Left renal cortex interstitium (tissue), 4 donors: ENCODE measurements around the gene ASIC2. TPM values are rescaled to one million over a fixed set of nuclear protein-coding genes. Genes with fewer than 3 reads are reported as not detected.
A peak's percentile ranks its signal among the peaks of the same experiment; 100 is the strongest.

ENCODE experiments used
- DNase-seq, 4 donors: peaks; one replicate each; pipeline ENCODE4 v3.0.0-alpha.2; 2013; ENCODE audit warnings: low read depth in 4 of 4, low spot score in 2 of 4, missing footprints in 1 of 4
- polyA plus RNA-seq, 4 donors: library from polyadenylated mRNA; unstranded; fragments of 120-200 nt; gene quantifications; one replicate each; pipeline ENCODE4 v1.2.1, GENCODE V29; 2013; ENCODE audit not compliant: insufficient read length in 4 of 4

The ASIC2 gene
- polyA plus RNA-seq, 4 donors, result 3.4 to 5.1 (median 3.9) TPM

GRCh38 chr17:33166472-33166871, 126.6 kb downstream of the ASIC2 start:
- DNase-seq, result no peak

GRCh38 chr17:33164169-33164881, 128.8 kb downstream of the ASIC2 start:
- DNase-seq, result no peak

- no peak for DNase-seq
Measured at GRCh38 chr17:33163533-33164168, 129.4 kb downstream of the ASIC2 start.

- DNase-seq, result no peak
Measured at GRCh38 chr17:33154869-33155455, 138.1 kb downstream of the ASIC2 start.

- DNase-seq, result no peak
Measured at GRCh38 chr17:33152783-33153182, 140.3 kb downstream of the ASIC2 start.

GRCh38 chr17:33151565-33151964, 141.5 kb downstream of the ASIC2 start:
- DNase-seq, result no peak

- no peak for DNase-seq
Measured at GRCh38 chr17:33145941-33146340, 147.2 kb downstream of the ASIC2 start.

GRCh38 chr17:33144837-33145236, 148.3 kb downstream of the ASIC2 start:
- no peak for DNase-seq

- DNase-seq, result peak in 2 of 4 donors; percentile 52 to 64
Measured at GRCh38 chr17:33142705-33143299, 150.3 kb downstream of the ASIC2 start.

- no peak for DNase-seq
Measured at GRCh38 chr17:33140413-33141099, 152.5 kb downstream of the ASIC2 start.

GRCh38 chr17:33138627-33139026, 154.5 kb downstream of the ASIC2 start:
- DNase-seq, result no peak

- no peak for DNase-seq
Measured at GRCh38 chr17:33137426-33137825, 155.7 kb downstream of the ASIC2 start.

- no peak for DNase-seq
Measured at GRCh38 chr17:33135691-33136090, 157.4 kb downstream of the ASIC2 start.

GRCh38 chr17:33131620-33132019, 161.5 kb downstream of the ASIC2 start:
- peak in 1 of 4 donors; percentile 37 for DNase-seq

GRCh38 chr17:33127706-33128105, 165.4 kb downstream of the ASIC2 start:
- no peak for DNase-seq

- no peak for DNase-seq
Measured at GRCh38 chr17:33126086-33126485, 167.0 kb downstream of the ASIC2 start.

GRCh38 chr17:33125552-33125950, 167.5 kb downstream of the ASIC2 start:
- no peak for DNase-seq

GRCh38 chr17:33124871-33125551, 168.1 kb downstream of the ASIC2 start:
- DNase-seq, result no peak

- no peak for DNase-seq
Measured at GRCh38 chr17:33124185-33124584, 168.9 kb downstream of the ASIC2 start.

- DNase-seq, result no peak
Measured at GRCh38 chr17:33121756-33122155, 171.3 kb downstream of the ASIC2 start.
